CD4-positive, alpha-beta T cell treated with Interleukin-12 subunit alpha and Interleukin-12 subunit beta, for 1 hour (primary cell): ENCODE data around the gene PRTG.
A peak's percentile ranks its signal among the peaks of the same experiment; 100 is the strongest.
"Not testable (repeated sequence)": the region's sequence is repeated elsewhere in the genome, so short reads cannot be mapped to it uniquely, and the experiment has no call there.

ENCODE experiments used
- DNase-seq: peaks from one replicate; pipeline ENCODE4 v3.0.0-alpha.2; 2020

The PRTG gene

DNA sequence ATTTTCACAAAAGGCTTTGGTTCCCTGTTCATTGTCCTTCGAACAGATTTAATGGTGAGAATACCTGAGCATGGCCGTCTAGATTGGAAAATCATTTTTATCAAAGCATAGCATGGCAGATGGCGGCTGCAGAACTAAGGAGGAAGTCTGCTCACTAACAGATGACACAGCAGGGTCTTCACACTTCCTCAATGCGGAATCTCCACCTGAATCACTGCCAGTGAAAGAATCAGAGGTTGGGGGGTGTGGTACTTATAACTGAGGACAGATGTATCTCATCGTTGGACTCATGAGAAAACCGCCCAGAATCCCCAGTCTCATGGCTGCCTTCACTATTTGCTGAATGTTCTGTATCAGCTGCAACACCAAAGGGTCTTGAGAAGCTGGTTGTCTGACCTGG, 123.2 kb downstream of the PRTG start:
- DNase-seq, result no peak

DNA sequence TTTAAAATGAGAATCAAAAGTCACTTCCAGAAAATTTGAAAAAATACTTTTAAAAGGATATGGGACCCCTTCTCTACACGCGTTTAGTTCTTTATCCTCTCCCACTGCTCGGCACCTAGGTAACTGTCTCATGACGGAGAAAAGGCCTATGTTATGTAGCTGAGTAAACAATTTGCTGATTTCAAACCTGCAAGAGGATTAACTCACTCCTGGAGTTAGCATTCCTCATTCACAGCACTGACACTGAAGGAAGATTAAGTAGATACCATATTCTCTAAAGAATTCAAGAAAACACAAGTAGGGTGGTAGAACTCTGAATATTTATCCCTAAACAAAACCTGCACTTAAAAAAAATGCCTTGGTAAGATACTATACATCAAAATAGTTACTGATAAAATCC, 124.6 kb downstream of the PRTG start:
- no peak for DNase-seq

DNA sequence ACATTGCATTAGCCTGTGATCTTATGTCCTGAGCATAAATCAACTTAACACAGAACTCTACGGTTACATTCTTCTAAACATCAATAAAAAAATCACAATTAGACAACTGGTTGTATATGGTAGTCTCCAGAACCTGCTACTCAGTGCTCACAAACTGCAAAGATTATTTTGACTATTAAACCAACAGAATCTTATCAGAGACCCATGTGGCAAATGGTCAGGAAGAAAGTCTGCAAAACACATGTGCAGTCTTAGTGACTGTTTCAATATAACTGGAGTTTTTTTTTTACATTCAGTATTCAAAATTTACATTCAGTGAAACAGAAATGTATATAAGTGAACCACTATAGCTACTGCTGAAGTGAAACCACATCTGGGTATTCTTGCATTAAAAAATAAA, 127.5 kb downstream of the PRTG start:
- DNase-seq, result no peak

DNA sequence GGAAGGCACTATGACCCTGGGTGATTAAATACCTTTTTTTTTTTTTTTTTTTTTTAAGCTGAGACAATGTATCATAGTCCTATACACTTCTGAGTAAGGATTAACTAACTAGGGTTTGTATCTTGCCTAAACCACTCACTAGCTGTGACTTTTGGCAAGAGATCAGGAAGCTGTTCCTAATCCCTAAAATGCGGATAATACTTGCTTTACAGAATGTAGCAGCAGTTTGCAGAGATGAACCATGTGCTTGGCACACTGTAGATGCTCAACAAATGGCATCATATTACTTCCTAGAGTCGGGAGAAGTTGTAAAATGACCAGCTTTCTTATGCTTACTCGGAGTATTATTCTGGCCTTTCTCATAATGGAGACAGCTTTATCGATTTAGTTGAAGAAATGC, 129.2 kb downstream of the PRTG start:
- DNase-seq, result no peak

DNA sequence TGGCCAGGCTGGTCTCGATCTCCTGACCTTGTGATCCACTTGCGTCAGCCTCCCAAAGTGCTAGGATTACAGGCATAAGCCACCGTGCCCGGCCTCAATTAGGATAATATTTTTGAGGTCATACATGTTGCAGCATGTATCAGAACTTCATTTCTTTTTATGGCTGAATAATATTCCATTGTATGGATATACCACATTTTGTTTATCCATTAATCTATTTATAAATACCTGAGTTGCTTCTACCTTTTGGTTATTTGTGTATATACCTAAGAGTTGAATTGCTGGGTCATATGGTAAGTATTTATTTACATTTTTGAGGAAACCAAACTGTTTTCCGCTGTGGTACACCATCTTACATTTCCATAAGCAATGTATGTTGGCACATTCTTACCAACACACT, 136.7 kb downstream of the PRTG start:
- no peak for DNase-seq

DNA sequence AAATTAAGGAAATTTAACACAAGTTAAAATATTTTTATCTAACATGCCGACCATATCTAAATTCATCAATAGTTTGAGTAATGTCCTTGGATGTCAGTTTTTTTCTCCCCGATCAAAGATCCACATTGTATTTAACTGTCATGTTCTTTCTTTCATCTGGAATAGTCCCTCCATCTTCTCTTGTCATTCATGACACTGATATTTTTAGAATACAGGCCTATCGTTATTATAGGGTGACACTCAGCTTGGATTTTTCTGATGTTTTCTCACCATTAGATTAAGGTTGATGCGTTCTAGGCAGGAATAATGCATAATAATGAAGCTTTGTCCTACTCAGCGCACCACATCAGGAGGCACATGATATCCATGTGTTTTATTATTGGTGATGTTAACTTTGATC, 141.6 kb downstream of the PRTG start:
- no peak for DNase-seq

DNA sequence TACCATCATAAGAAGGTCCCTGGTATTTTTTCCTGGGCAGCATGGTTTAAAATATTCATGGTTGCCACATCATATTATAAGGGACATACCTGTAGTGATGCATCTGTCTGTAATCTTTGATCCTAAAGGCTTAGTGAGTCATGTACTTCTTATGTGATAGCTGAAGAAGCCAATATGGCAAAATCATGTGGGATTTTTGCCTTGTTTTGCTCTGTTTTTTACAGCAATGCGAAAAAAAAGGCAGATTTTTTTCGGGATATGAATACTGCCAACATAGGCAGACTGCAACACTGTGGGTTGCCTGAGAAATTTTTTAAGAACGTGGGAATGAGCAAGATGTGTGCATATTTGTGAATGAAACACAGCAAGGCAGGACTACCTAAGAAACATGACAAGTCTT, 143.5 kb downstream of the PRTG start:
- no peak for DNase-seq

DNA sequence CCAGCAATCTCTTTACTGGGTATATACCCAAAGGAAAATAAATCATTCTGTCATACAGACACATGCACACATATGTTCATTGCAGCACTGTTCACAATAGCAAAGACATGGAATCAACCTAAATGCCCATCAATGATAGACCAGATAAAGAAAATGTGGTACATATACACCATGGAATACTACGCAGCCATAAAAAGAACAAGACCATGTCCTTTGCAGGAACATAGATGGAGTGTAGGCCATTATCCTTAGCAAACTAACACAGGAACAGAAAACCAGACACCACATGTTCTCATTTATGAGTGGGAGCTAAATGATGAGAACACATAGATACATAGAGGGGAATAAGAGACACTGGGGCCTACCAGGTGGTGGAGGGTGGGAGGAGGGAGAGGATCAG, 149.9 kb downstream of the PRTG start:
- DNase-seq, result not testable (repeated sequence)

DNA sequence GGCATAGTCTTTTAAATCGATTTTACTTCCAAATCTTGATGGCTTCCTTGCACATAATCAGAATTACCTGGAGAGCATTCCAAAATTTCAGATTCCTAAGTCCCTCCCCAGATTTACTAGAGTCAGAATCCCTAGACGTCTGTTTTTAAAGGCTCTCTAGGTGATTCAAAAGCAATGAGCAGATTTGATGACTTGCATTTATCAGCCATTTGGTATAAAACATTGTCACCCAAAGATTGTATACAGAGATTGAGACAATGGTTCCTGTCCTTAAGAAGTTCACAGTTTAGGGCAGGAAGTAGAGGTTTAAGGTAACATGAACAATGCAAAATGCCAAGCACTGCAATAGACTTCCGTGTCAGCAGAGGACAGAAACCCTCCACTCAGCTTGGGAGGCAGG, 152.2 kb downstream of the PRTG start:
- no peak for DNase-seq

DNA sequence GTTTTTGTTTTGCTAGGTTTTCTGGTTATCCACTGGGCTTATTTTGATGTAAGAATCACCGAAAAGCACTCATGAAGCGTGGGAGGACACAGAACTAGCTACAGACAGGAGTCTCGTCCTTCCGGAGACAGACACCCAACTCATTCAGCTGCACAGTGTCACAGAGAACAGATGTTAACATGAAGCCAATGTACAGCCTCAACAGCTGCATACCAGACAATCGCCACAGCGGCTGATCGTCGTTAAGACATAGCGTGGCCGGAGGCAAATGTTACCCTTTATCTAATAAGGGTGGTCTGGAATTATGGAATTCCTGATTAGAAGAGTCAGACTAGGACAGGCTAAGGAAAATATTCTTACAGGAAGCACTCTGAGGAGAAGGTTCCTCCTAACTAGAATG, 153.7 kb downstream of the PRTG start:
- no peak for DNase-seq

DNA sequence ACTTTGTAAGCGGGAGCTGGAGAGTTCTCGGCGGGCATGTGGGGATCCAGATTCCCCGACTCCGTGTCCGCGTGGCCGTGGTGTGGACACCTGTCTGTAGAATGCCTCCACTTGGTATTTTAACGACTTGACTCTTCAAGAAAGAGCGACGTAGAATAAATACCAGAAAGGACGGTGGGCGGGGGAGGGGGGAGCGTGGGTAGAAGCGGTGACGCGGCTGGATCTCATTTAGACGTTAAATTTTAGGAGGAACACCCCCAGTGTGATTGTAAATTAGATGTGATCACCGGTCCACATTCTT, 154.2 kb downstream of the PRTG start:
- DNase-seq, result no peak

DNA sequence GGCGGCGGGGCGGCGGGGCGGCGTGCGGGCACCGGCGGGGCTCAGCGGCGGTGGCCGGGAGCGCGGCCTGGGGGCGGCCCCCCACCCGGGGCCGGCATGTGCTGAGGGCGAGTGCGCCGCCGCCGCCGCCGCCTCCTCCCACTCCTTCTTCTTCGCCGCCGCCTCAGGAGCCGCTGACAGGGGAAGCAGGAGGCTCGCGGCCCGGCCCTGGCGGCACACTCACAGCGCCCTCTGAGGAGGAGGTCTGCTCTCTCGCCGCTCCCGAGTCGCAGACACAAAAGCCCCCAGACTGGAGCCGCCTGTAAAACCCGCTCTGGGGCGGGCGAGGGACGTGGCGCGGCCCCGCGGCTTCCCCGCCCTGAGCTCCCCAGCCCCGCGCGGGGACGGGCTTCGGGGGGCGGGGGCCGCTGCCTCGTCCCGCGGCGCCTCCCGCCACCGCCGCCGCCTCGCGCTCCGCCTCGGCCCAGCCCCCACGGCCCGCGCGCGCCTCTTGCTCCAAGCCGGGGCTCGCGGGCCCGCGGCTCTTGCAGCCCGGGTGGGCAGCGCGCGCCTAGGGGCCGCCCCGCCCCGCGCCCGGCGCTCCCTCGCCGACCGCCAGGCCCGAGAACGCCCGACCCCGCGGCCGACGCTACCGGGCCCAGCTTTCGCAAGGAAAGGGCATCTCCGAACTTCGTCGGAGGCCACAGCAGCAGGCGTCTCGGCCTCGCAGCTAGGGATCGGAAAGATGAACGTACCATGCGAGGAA, 154.7 kb downstream of the PRTG start, which contains the start of gene PYGO1:
PYGO1 (minus strand) TSS at position 276 of the 745 bp plus-strand sequence. CDS start 462 bp downstream, outside the sequence.
- DNase-seq, result peak; percentile 9

DNA sequence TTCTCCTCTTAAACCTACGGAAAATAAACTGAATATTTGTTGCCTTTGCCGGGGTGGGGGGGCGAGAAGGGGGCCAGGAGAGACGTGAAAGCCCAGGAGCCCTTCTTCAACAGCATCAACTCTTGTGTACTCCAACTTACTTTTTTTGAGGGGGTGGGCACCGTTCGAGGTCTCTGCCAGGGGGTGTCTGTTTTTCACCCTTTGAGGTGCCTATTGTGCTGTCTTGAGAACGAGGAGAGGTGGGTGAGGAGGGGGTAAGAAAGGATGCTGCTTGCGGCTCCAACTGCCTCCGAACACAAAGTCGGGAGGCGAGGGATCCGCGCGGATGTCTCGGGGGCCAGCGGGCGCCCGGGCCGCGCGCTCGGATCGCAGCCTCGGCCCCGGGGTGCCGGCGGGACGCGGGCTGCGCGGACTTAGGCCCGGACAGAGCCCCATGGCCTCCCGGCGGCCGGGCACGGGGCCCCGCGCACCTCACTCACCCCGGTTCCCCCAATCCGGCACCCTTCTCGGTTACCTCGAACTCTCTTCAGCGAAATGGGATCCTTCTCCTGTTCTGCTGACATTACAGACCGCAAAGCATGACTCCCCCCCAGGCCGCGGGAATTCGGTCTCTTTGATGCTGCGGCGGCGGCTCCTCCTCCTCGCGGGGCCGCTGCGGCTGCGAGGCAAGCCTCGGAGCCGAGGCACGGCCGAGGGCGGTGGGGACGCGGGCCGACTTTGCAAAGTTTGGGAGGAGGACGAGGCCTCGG, 155.5 kb downstream of the PRTG start:
- no peak for DNase-seq

DNA sequence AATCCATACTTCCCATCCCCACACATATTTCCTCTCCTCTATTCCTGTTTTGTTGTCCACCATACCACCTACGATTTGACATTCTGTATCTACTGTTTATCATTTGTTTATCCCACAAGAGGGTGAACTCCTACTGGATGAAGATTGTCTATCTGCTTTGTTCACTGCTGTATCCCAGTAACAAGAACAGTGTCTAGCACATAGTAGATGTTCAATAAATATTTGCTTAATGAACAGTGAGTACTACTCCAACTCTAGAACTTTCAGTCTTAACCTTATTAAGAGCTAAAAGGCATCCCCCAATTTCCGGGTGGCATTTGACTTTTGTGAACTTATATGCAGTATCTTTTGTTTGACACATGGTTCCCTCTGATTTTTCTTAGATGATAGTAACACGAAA, 156.1 kb downstream of the PRTG start:
- DNase-seq, result no peak

DNA sequence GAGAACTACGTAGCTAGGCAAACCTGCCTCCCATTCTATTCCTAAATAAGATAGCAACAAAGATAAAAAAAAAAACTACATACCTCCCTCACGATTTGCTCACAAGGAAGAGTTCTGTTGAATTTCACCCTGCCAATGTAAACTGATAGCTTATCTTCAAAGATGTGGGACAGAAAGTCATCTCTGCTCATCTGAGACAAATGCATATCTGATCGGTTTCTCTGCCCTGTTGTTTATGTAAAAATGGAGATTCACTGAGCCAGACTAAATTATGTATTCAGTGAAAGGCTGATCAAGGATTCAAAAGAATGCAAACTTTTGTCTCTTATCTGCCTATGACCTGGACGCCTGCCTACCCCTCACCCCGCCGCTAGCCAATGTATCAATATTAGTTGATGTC, 166.0 kb downstream of the PRTG start:
- no peak for DNase-seq

DNA sequence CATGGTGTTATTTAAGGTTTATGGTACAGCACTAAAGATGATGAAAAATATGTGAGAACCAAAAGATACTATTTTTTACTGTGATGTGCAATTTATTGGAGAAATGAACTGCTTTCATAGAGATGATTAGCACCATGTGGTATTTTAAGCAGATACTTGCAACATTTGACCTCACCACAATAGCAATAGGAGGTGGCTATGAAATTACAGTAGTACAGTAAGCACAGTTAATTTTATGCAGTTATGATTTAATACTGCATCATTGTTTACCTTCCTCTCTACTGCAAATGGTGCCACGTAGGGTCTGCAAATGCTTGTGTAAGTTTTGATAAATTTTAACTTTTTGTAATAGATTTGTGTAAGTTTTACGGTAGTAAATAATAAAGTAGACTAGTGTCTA, 168.9 kb downstream of the PRTG start:
- DNase-seq, result no peak

DNA sequence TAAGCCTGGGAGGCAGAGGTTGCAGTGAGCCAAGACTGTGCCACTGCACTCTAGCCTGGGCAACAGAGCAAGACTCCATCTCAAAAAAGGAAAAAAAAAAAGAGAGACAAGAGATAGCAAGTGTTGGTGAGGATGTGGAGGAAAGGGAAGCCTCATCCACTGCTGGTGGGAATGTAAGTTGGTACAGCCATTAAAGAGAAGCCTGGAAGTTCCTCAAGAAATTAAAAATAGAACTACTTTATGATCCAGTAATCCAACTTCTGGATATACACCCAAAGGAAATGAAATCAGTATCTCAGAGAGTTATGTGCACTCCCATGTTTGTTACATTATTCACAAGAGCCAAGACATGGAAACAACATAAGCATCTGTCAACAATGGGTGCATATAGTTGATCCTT, 169.7 kb downstream of the PRTG start:
- DNase-seq, result no peak

DNA sequence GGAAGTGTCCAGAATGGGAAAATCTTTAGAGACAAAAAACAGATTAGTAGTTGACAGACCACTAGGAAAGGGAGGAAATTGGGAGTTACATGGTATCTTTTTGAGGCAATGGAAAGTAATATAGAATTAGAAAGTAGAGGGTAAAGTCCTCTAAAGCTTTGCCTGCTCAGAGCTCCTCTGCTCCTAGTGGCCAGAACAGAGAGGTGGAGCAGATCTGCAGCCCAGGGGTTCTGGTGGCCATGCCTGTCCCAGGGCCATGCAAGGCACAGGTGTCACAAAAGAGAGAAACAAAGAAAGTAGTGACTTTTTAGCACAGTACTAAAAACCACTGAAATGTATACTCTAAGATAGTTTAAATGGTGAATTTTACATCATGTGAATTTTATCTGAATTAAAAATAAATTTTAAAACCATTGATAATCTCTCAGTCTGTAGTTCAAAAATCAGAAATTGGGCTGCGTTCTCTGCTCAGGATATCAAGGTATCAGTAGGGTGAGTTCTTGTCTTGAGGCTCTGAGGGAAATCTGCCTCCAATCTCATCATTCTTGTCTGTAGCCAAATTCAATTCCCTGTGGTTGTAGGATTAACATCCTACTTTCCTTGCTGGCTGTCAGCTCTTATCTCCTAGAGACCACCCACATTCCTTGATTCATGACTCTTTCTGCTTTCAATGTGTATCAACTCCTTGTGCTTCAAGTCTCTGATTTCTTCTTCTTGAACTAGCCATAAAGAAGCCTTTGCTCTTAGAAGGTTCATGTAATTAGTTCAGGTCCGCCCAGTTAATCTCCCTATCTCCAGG, 178.4 kb downstream of the PRTG start:
- DNase-seq, result no peak

DNA sequence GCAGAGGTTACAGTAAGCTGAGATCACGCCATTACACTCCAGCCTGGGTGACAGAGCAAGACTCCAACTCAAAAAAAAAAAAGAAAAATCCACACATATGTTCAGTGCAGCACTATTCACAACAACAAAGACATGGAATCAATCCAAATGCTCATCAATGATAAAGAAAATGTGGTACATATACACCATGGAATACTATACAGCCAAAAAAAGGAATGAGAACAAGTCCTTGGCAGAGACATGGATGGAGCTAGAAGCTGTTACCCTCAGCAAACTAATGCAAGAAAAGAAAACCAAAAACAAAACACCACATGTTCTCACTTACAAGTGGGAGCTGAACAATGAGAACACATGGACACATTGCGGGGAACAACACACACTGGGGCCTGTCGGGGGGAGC, 180.4 kb downstream of the PRTG start:
- no peak for DNase-seq
